Thoracic aorta (tissue), 2 donors: ENCODE results near the gene PIP4K2B. TPM values are rescaled to one million over a fixed set of nuclear protein-coding genes. Genes with fewer than 3 reads are reported as not detected.

Experiments
- ATAC-seq: fragments of 150-250 bp; one replicate; pipeline ENCODE4 v1.8.0; 2017; ENCODE audit warnings: low read depth; ENCODE audit not compliant: insufficient number of reproducible peaks, low FRiP score
- DNase-seq: peaks from one replicate; pipeline ENCODE4 v3.0.0-alpha.2; 2020; ENCODE audit warnings: low spot score
- H3K27ac ChIP-seq, 2 donors: fragments of 200-600 bp; sonication (generic); 1 replicate in 1 of 2; 2 replicates in 1 of 2; pipeline ENCODE4 v1.5.1; 2016; ENCODE audit warnings: mild to moderate bottlenecking in 2 of 2, moderate library complexity in 2 of 2
- H3K27me3 ChIP-seq: fragments of 200-600 bp; sonication (generic); replicated peaks from 2 replicates; pipeline ENCODE4 v1.6.0; 2016; ENCODE audit warnings: mild to moderate bottlenecking; ENCODE audit not compliant: insufficient read depth
- H3K36me3 ChIP-seq: fragments of 200-600 bp; sonication (generic); one replicate; pipeline ENCODE4 v1.5.1; 2016
- H3K4me1 ChIP-seq, 2 donors: fragments of 200-600 bp; sonication (generic); 1 replicate in 1 of 2; 2 replicates in 1 of 2; pipeline versions ENCODE4 v1.5.1 to v1.6.0; 2016; ENCODE audit warnings: low read depth in 2 of 2, mild to moderate bottlenecking in 1 of 2; ENCODE audit not compliant: control insufficient read depth in 1 of 2
- H3K4me3 ChIP-seq: fragments of 200-600 bp; sonication (generic); 2 replicates; pipeline ENCODE4 v1.5.1; 2016; ENCODE audit warnings: mild to moderate bottlenecking
- H3K9me3 ChIP-seq: fragments of 200-600 bp; sonication (generic); 2 replicates; pipeline ENCODE4 v1.5.1; 2016
- CTCF ChIP-seq: fragments of 200-600 bp; sonication (generic); IDR thresholded peaks from one replicate; pipeline ENCODE4 v1.5.1; 2019; ENCODE audit warnings: antibody characterized with exemption
- total RNA-seq, 2 donors: library from RNA; depleted of rRNA; stranded (reverse); fragments of >200 nt; gene quantifications; one replicate each; pipeline versions ENCODE4 v1.1.0 to v1.2.3, GENCODE V29; 2016

Gene PIP4K2B
- total RNA-seq, 2 donors from 2014 or later = 56.9 to 82.0 TPM

- DNase-seq (no peak), ATAC-seq (no peak)
- Histone ChIP-seq H3K4me3 (peak overlapping the region; percentile 35), H3K27me3 (no peaks in the 10 kb centered on the region), H3K27ac (peak overlapping the region; percentile 73 to 86), H3K4me1 (peaks cover 10 to 44% of the 10 kb centered on the region in 2 donors), H3K36me3 (peaks cover 29% of the 10 kb centered on the region), H3K9me3 (no peaks in the 10 kb centered on the region)
- TF ChIP-seq CTCF = no peak
These were observed 57.4 kb downstream of the PIP4K2B start for GRCh38 chr17:38741921-38742410.

GRCh38 chr17:38741461-38741860, 57.9 kb downstream of the PIP4K2B start:
- Histone ChIP-seq H3K27ac (peak overlapping the region; percentile 21 to 73), H3K4me1 (peaks cover 5 to 39% of the 10 kb centered on the region in 2 donors), H3K9me3 (no peaks in the 10 kb centered on the region), H3K4me3 (no peak overlapping the region), H3K36me3 (peaks cover 33% of the 10 kb centered on the region), H3K27me3 (no peaks in the 10 kb centered on the region)
- no peak for TF ChIP-seq CTCF
- ATAC-seq (no peak), DNase-seq (no peak)

GRCh38 chr17:38740806-38741205, 58.5 kb downstream of the PIP4K2B start:
- DNase-seq (no peak), ATAC-seq (no peak)
- no peaks in the 10 kb centered on the region for H3K9me3 ChIP-seq
- H3K27me3 ChIP-seq = no peaks in the 10 kb centered on the region
- no peak overlapping the region for H3K4me3 ChIP-seq
- TF ChIP-seq CTCF = no peak
- peaks cover 3 to 32% of the 10 kb centered on the region in 2 donors for H3K4me1 ChIP-seq
- peaks cover 37% of the 10 kb centered on the region for H3K36me3 ChIP-seq
- no peak overlapping the region for H3K27ac ChIP-seq

GRCh38 chr17:38740044-38740443, 59.3 kb downstream of the PIP4K2B start:
- TF ChIP-seq CTCF = no peak
- Histone ChIP-seq H3K4me3 (no peak overlapping the region), H3K27ac (no peak overlapping the region), H3K4me1 (peaks cover 7 to 38% of the 10 kb centered on the region in 2 donors), H3K9me3 (no peaks in the 10 kb centered on the region), H3K36me3 (peaks cover 39% of the 10 kb centered on the region), H3K27me3 (no peaks in the 10 kb centered on the region)
- DNase-seq (no peak), ATAC-seq (no peak)

- TF ChIP-seq CTCF = no peak
- ATAC-seq = no peak
- Histone ChIP-seq H3K9me3 (no peaks in the 10 kb centered on the region), H3K4me3 (no peak overlapping the region), H3K4me1 (peaks cover 7 to 39% of the 10 kb centered on the region in 2 donors), H3K27me3 (no peaks in the 10 kb centered on the region), H3K27ac (no peak overlapping the region), H3K36me3 (peaks cover 39% of the 10 kb centered on the region)
- no peak for DNase-seq
These were observed 60.1 kb downstream of the PIP4K2B start for GRCh38 chr17:38739305-38739704.
